Activated B cell treated with CpG ODN at 0.5 μM for 24 hours (primary cell): ENCODE measurements around the gene GDF7. TPM values are rescaled to one million over a fixed set of nuclear protein-coding genes. Genes with fewer than 3 reads are reported as not detected.
A peak's percentile ranks its signal among the peaks of the same experiment; 100 is the strongest.

ENCODE experiments used
- ATAC-seq: fragments of 200-7000 bp; cut with Tn5 transposase; one replicate; pipeline ENCODE4 v1.10.0; 2021; ENCODE audit warnings: low read depth, mild to moderate bottlenecking, moderate library complexity
- CTCF ChIA-PET: fragments of 350-600 bp; sonication (Branson Sonifier 250); formaldehyde crosslinking; loops from one replicate; lab custom pipeline; 2021; ENCODE audit warnings: antibody characterized with exemption; lab: Charles Lee
- POLR2A ChIA-PET: fragments of 350-600 bp; sonication (Branson Sonifier 250); formaldehyde crosslinking; loops from one replicate; lab custom pipeline; 2021; ENCODE audit warnings: antibody characterized with exemption; lab: Charles Lee
- DNase-seq: peaks from one replicate; pipeline ENCODE4 v3.0.0; 2022
- H3K27ac Mint-ChIP-seq: one replicate; pipeline ENCODE4 v1.8.0; 2020; ENCODE audit warnings: mixed read lengths
- H3K27me3 Mint-ChIP-seq: one replicate; pipeline ENCODE4 v1.8.0; 2021; ENCODE audit warnings: mixed read lengths
- H3K36me3 Mint-ChIP-seq: one replicate; pipeline ENCODE4 v1.8.0; 2021; ENCODE audit warnings: low read depth, mixed read lengths
- H3K4me1 Mint-ChIP-seq: one replicate; pipeline ENCODE4 v1.8.0; 2021; ENCODE audit warnings: mixed read lengths
- H3K4me3 Mint-ChIP-seq: one replicate; pipeline ENCODE4 v1.8.0; 2020; ENCODE audit warnings: mild to moderate bottlenecking, mixed read lengths
- H3K9me3 Mint-ChIP-seq: one replicate; pipeline ENCODE4 v1.8.0; 2020; ENCODE audit warnings: mixed read lengths
- CTCF ChIP-seq: fragments of 200-600 bp; IDR thresholded peaks from one replicate; pipeline ENCODE4 v1.8.0; 2022; ENCODE audit warnings: antibody characterized with exemption, mild to moderate bottlenecking
- intact Hi-C: fragments of 100-400 bp; cut with micrococcal nuclease; formaldehyde crosslinking; loops from one replicate; pipeline ENCODE4 v1.15.1; 2024
- total RNA-seq: library from RNA; stranded (reverse); gene quantifications from 2 replicates; pipeline ENCODE4 v1.2.3, GENCODE V29; 2022

Gene GDF7
- total RNA-seq, 1 donor from 2014 or later, result 6.7 TPM

GRCh38 chr2:20672201-20672951, 5.4 kb downstream of the GDF7 start:
- ChIA-PET CTCF (interaction anchor here (1.6 kb wide), 2 partner anchors 11 to 291 kb away, joined by 3 to 11 read pairs; no protein-coding TSS in a partner anchor), POLR2A (interaction anchor here (0.6 to 1.1 kb wide), 4 partner anchors 10 to 448 kb away, joined by 3 to 10 read pairs (median 4); partner anchors contain the start of gene HS1BP3)
- no peak for TF ChIP-seq CTCF
- Mint-ChIP-seq H3K27me3 (peaks cover 6% of the 10 kb centered on the region), H3K27ac (peak overlapping the region; percentile 76), H3K4me1 (peaks cover 68% of the 10 kb centered on the region), H3K36me3 (peaks cover 6% of the 10 kb centered on the region), H3K9me3 (no peaks in the 10 kb centered on the region), H3K4me3 (peak overlapping the region; percentile 52)
- DNase-seq, result no peak
- ATAC-seq, result no peak
- intact Hi-C loops, result no loop called here

GRCh38 chr2:20673686-20674308, 6.9 kb downstream of the GDF7 start:
- POLR2A ChIA-PET, result no interaction called here
- no peak overlapping the region for H3K4me3 Mint-ChIP-seq

GRCh38 chr2:20674309-20674965, 7.5 kb downstream of the GDF7 start:
- no peak for DNase-seq
- Mint-ChIP-seq H3K27ac (peak overlapping the region; percentile 94), H3K27me3 (no peaks in the 10 kb centered on the region), H3K4me3 (no peak overlapping the region), H3K36me3 (peaks cover 8% of the 10 kb centered on the region), H3K4me1 (peaks cover 73% of the 10 kb centered on the region), H3K9me3 (no peaks in the 10 kb centered on the region)
- POLR2A ChIA-PET, result interaction anchor here (0.8 to 2.6 kb wide), 2 partner anchors 13 to 148 kb away, joined by 3 to 20 read pairs; partner anchors contain the start of gene LDAH
- no peak for TF ChIP-seq CTCF
- CTCF ChIA-PET, result interaction anchor here (4.7 to 5.0 kb wide), 2 partner anchors 9 to 13 kb away, joined by 50 to 69 read pairs; partner anchors contain the start of gene GDF7
- intact Hi-C loops, result no loop called here
- ATAC-seq, result no peak

More at GRCh38 chr2:20673686-20674308, 6.9 kb downstream of the GDF7 start:
- no peak for ATAC-seq
- Mint-ChIP-seq H3K36me3 (peaks cover 6% of the 10 kb centered on the region), H3K9me3 (no peaks in the 10 kb centered on the region), H3K27me3 (no peaks in the 10 kb centered on the region), H3K27ac (peak overlapping the region; percentile 53), H3K4me1 (peaks cover 71% of the 10 kb centered on the region)
- CTCF ChIA-PET, result interaction anchor here (5.0 kb wide), 1 partner anchor 9 kb away, joined by 69 read pairs; the partner anchor contains the start of gene GDF7
- DNase-seq, result no peak
- TF ChIP-seq CTCF, result no peak
- intact Hi-C loops, result no loop called here

GRCh38 chr2:20674974-20675679, 8.2 kb downstream of the GDF7 start:
- peak overlapping the region; percentile 64 for H3K4me3 Mint-ChIP-seq

More at GRCh38 chr2:20674974-20675679, 8.2 kb downstream of the GDF7 start:
- no peak for TF ChIP-seq CTCF
- Mint-ChIP-seq H3K4me1 (peaks cover 73% of the 10 kb centered on the region), H3K36me3 (peaks cover 8% of the 10 kb centered on the region), H3K27ac (peak overlapping the region; percentile 94), H3K9me3 (no peaks in the 10 kb centered on the region), H3K27me3 (no peaks in the 10 kb centered on the region)
- no peak for ATAC-seq
- intact Hi-C loops, result no loop called here
- DNase-seq, result no peak
- CTCF ChIA-PET, result interaction anchor here (0.7 to 5.0 kb wide), 7 partner anchors 10 to 288 kb away, joined by 3 to 69 read pairs (median 3); partner anchors contain the start of genes GDF7 and HS1BP3
- POLR2A ChIA-PET, result interaction anchor here (0.8 to 5.4 kb wide), 6 partner anchors 9 to 147 kb away, joined by 3 to 116 read pairs (median 12); partner anchors contain the start of genes GDF7, HS1BP3 and LDAH
